Measurements from ENCODE around the gene GPC4. TPM values are rescaled to one million over a fixed set of nuclear protein-coding genes. Genes with fewer than 3 reads are reported as not detected.

Gene GPC4
- total and polyA plus RNA-seq, 9 of the 15 experiments (the other 6 are each of a cell fraction or from before 2014, with no cell fraction given), result 0.11 TPM; not detected in 8

- Histone ChIP-seq H3K4me3 (no peak overlapping the region), H3K9me1 (ENCODE audit: control insufficient read depth, insufficient read depth, low read length) (no peaks in the 10 kb centered on the region), H3K36me3 (ENCODE audit: control insufficient read depth, insufficient read depth, low read length) (no peaks in the 10 kb centered on the region), H3K4me1 (replicated peaks in 1 of 2; ENCODE audit: control insufficient read depth in 2 of 2, insufficient read depth in 2 of 2, low read length in 2 of 2) (no peaks in the 10 kb centered on the region), H3K9ac (ENCODE audit: insufficient read depth in 1 of 2, low read depth in 2 of 2, low read length in 2 of 2) (no peak overlapping the region), H2AFZ (ENCODE audit: low read depth, low read length) (no peak overlapping the region), H4K20me1 (replicated peaks; ENCODE audit: control insufficient read depth, insufficient read depth, low read length) (no peaks in the 10 kb centered on the region), H3K4me2 (ENCODE audit: insufficient read depth, low read length) (no peak overlapping the region), H3K27me3 (ENCODE audit: control insufficient read depth in 2 of 2, insufficient read depth in 2 of 2, low read length in 2 of 2) (no peaks in the 10 kb centered on the region; a peak in 1 of 5 replicates), H3K9me3 (replicated peaks; ENCODE audit: control insufficient read depth, insufficient read depth, low read depth, low read length) (no peaks in the 10 kb centered on the region), H3K79me2 (ENCODE audit: control insufficient read depth, insufficient read depth, low read length) (no peaks in the 10 kb centered on the region), H3K27ac (ENCODE audit: extremely low read depth, low read depth, low read length) (no peak overlapping the region)
- no peak for ATAC-seq
- ChIA-PET CTCF (ENCODE audit: low intra/inter-chr PET ratio) (no interaction called here), POLR2A (no interaction called here)
- in situ Hi-C loops (cut with MboI), result no loop called here
- TF ChIP-seq FOXA3 (CRISPR knock-in tag; conservative IDR thresholded peaks at IDR 0.05 in 1 of 2, IDR thresholded peaks at IDR 0.05 in 1 of 2) (no peak), ZC3H8 (IDR thresholded peaks at IDR 0.05) (no peak), ZNF212 (CRISPR knock-in tag; IDR thresholded peaks at IDR 0.05) (no peak)
- intact Hi-C loops (cut with micrococcal nuclease), result no loop called here
- FAIRE-seq, result no peak
- no peak for DNase-seq (ENCODE audit: extremely low read depth in 1 of 4, low spot score in 3 of 4)
- 0% methylated on average over 3 of the region's 3 CpGs for WGBS (ENCODE audit: insufficient coverage, low coverage, missing lambda C conversion rate)
- BruUV-seq (replicated peaks), result no TSS peak
Measured at GRCh38 chrX:133444196-133444595, 28.9 kb upstream of the GPC4 start.

- intact Hi-C loops (cut with micrococcal nuclease), result no loop called here
- Histone ChIP-seq H3K9ac (ENCODE audit: insufficient read depth in 1 of 2, low read depth in 2 of 2, low read length in 2 of 2) (no peak overlapping the region), H2AFZ (ENCODE audit: low read depth, low read length) (no peak overlapping the region), H3K27ac (ENCODE audit: extremely low read depth, low read depth, low read length) (no peak overlapping the region), H3K4me1 (replicated peaks in 1 of 2; ENCODE audit: control insufficient read depth in 2 of 2, insufficient read depth in 2 of 2, low read length in 2 of 2) (no peaks in the 10 kb centered on the region), H3K4me3 (no peak overlapping the region), H3K4me2 (ENCODE audit: insufficient read depth, low read length) (no peak overlapping the region), H4K20me1 (replicated peaks; ENCODE audit: control insufficient read depth, insufficient read depth, low read length) (no peaks in the 10 kb centered on the region), H3K9me3 (replicated peaks; ENCODE audit: control insufficient read depth, insufficient read depth, low read depth, low read length) (no peaks in the 10 kb centered on the region), H3K36me3 (ENCODE audit: control insufficient read depth, insufficient read depth, low read length) (no peaks in the 10 kb centered on the region), H3K79me2 (ENCODE audit: control insufficient read depth, insufficient read depth, low read length) (no peaks in the 10 kb centered on the region), H3K9me1 (ENCODE audit: control insufficient read depth, insufficient read depth, low read length) (no peaks in the 10 kb centered on the region), H3K27me3 (ENCODE audit: control insufficient read depth in 2 of 2, insufficient read depth in 2 of 2, low read length in 2 of 2) (no peaks in the 10 kb centered on the region; a peak in 1 of 5 replicates)
- CTCF ChIA-PET (ENCODE audit: low intra/inter-chr PET ratio), result no interaction called here
- DNase-seq (ENCODE audit: extremely low read depth in 1 of 4, low spot score in 3 of 4) (no peak), ATAC-seq (no peak), FAIRE-seq (no peak)
- POLR2A ChIA-PET, result no interaction called here
- BruUV-seq (replicated peaks), result no TSS peak
- in situ Hi-C loops (cut with MboI), result no loop called here
- WGBS (ENCODE audit: insufficient coverage, low coverage, missing lambda C conversion rate), result 0% methylated on average over 5 of the region's 7 CpGs
- no peak for TF ChIP-seq PML (IDR thresholded peaks at IDR 0.05; ENCODE audit: low read length)
- no peak for TF ChIP-seq TSHZ1 (CRISPR knock-in tag; IDR thresholded peaks at IDR 0.05)
- TF ChIP-seq MEF2D (tag; conservative IDR thresholded peaks at IDR 0.05; ENCODE audit: low read depth), result no peak
- TF ChIP-seq HINFP (tag; conservative IDR thresholded peaks at IDR 0.05; ENCODE audit: low read depth), result no peak
- TF ChIP-seq MXI1 (IDR thresholded peaks at IDR 0.05; ENCODE audit: low read depth, low read length), result no peak
- TF ChIP-seq CSDE1 (IDR thresholded peaks at IDR 0.05), result no peak
- no peak for TF ChIP-seq FOXJ3 (CRISPR knock-in tag; IDR thresholded peaks at IDR 0.05)
- no peak for TF ChIP-seq KDM4B (IDR thresholded peaks at IDR 0.05; ENCODE audit: borderline replicate concordance in 2 of 2, low read depth in 1 of 2)
Measured at GRCh38 chrX:133440797-133441163, 25.5 kb upstream of the GPC4 start.

Measured in K562 (cell line).